Ureter (tissue), 1 donor: ENCODE results near the gene ALDH1L2. TPM values are rescaled to one million over a fixed set of nuclear protein-coding genes. Genes with fewer than 3 reads are reported as not detected.

Experiments
- DNase-seq: peaks from one replicate; pipeline ENCODE4 v3.0.0-alpha.2; 2020; ENCODE audit warnings: low spot score
- total RNA-seq: library from RNA; stranded (reverse); gene quantifications from one replicate; pipeline ENCODE4 v1.2.4, GENCODE V29; 2023
- donor health status: DM: yes; HTN: yes; CAD: no.

The ALDH1L2 gene
- total RNA-seq, 1 donor from 2014 or later = 19.1 TPM

- peak; percentile 69 for DNase-seq
These were observed 630 bp downstream of the ALDH1L2 start for GRCh38 chr12:105083551-105084105.

DNA sequence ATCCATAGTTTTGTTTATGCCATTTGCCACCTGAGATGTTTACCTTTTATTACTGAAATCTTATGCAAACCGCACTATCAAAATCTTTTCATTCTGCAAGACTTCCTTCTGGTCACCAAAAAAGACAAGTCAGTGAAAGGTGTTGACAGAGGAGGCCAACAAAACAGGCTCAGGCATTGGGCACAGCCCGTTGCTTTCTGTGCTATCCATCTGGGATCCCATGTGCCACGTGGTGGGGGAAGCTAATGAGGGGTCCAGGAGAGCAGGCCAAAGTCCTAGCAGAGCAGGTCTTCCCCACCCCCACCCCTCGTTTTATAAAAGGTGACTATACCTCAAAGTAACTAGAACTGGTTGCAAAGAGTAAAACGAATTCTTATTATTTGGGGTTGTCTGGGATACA lies 1.2 kb downstream of the ALDH1L2 start:
- no peak for DNase-seq

- no peak for DNase-seq
These were observed 5.3 kb downstream of the ALDH1L2 start for GRCh38 chr12:105078712-105079570.

- no peak for DNase-seq
These were observed 6.8 kb downstream of the ALDH1L2 start for GRCh38 chr12:105077435-105077834.

DNA sequence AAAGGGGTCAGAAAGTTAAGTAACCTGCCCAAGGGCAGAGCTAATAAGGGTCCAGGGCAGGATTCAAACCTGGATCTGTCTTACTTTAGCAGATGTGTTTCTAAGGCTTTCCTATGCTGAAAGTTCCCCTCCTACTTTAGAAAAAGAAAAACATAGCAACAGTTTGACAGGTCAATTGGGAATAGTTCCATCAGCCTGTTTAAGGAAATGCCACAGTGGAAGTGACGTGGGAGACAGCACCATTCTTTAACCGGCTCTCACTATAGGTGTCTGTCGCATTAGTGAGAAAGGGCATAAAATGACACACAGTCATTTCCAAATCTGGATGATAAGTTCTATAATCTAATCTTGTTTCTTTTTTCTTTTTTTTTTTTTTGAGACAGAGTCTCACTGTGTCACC lies 7.3 kb downstream of the ALDH1L2 start:
- DNase-seq = no peak

- DNase-seq = no peak
These were observed 8.2 kb downstream of the ALDH1L2 start for GRCh38 chr12:105076098-105076497.

GRCh38 chr12:105072888-105073488 lies 11.3 kb downstream of the ALDH1L2 start:
- DNase-seq = no peak

DNA sequence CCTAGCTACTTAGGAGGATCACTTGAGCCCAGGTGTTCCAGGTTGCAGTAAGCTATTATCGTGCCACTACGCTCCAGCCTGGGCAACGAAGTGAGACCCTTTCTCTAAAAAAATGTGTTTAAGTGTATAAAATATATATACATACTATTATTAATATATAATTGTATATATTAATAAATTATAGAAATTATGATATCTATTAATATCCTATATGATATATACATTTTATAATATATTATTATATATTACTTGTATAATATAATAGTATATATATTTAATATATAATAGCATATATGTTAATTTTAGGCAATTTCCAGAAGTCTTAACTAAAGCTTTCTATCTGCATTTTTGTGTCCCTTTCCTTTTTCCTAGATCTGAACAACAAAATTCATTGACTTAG lies 12.3 kb downstream of the ALDH1L2 start:
- no peak for DNase-seq

- no peak for DNase-seq
These were observed 14.1 kb downstream of the ALDH1L2 start for GRCh38 chr12:105069936-105070702.

DNA sequence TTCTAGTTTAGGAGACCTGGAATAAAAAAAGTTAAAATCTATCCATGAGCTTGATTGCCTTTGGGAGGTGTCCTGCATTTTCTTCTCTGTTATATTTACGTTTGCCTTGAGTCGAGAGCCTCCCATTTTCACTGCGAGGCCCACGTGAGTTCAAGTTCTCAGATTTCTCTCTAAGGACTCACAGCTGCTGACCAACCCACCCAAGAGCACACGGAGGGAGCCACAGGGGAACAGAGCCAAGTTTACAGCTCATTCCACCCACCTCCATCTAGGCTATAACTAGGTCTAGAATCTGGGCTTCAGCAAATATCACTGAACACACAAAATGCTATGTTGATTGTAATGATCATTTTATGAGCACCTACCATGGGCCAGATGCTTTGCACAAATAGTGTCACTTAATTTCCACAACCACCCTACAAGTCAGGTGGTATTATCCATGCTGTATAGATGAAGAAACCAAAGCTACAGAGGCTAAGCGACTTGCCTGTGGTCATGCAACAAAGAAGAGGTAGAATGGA lies 16.7 kb downstream of the ALDH1L2 start:
- DNase-seq = no peak

DNA sequence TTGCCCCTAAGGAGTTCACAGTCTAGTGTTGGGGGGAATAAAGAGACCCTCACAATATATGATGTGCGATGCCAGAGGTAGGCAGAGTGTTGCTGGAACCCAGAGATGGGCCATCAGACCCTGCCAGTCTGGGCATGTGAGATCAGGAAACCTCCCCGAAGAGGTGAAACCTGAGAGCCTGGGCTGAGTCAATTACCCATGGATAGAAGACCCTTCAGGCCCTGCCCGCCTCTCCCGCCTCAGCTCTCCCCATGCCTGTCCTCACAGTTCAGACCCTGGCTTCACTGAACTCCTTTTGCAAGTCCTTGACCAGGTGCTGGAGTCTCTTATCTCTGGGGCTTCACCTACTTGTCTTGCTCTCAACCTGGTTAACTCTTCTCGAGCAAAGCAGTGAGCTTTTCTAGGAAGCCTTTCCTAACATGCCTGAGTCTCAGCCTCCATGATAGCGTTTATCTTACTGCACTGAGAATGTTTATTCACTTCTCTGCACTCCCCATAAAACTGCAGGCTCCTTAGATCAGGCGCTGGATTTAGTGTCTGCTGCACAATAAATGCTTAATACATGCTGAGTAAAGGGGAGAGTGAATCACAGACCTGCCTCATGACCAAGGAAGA lies 19.6 kb downstream of the ALDH1L2 start:
- no peak for DNase-seq

GRCh38 chr12:105060715-105061378 lies 23.4 kb downstream of the ALDH1L2 start:
- no peak for DNase-seq

GRCh38 chr12:105057174-105057573 lies 27.1 kb downstream of the ALDH1L2 start:
- DNase-seq = no peak

GRCh38 chr12:105053116-105053572 lies 31.1 kb downstream of the ALDH1L2 start:
- peak; percentile 78 for DNase-seq

DNA sequence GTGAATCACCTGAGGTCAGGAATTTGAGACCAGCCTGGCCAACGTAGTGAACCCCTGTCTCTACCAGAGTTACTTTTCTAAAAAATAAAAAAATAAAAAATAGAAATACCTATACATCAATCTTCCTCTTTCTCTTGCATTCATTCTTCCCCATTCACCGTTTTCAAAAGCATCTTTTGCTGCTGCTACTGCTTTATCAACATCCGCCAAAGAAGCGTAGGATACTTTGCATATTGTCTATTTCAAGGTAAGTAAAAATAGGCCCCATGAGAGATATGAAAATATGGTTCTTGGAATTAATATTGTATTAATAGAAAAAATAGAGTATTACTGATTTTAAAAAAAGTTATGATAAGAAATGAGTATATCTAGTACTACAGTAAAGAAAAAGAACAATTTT lies 32.3 kb downstream of the ALDH1L2 start:
- DNase-seq = no peak

DNA sequence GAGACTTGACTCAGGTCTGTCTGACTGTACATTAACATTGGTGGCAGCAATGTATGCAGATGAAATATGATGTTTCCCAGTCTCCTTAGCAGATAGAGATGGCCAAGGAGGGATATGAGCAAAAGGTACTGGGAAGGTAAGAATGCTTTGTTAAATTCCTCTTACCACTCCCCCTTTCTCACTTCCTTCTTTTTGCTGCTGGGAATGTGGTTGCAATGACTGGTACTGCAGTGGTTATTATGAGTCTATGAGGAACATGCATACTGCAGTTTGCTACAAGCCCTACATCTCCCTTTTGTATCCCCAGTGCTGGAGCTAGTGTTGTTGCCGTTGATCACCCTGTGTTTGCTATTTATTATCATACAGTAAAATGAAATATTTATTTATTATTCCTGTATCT lies 35.9 kb downstream of the ALDH1L2 start:
- no peak for DNase-seq

DNA sequence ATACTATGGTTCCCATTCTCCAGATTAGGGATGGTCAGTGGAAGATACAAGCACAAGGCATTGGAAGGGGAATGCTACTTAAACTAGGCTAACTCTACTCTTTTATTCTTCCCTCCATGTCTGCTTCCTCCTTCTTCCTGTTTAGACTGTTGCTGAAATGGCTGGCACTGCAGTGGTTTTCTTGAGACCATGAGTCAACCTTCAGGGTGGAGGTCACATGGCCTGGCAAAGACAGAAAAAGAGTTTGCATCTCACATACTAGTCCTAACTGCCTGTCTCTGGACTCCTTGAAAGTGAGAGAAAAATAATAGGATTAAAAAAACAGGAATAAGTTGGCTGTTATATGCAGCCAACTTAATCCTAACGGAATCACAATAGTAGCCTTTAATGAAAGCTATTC lies 37.0 kb downstream of the ALDH1L2 start:
- no peak for DNase-seq

DNA sequence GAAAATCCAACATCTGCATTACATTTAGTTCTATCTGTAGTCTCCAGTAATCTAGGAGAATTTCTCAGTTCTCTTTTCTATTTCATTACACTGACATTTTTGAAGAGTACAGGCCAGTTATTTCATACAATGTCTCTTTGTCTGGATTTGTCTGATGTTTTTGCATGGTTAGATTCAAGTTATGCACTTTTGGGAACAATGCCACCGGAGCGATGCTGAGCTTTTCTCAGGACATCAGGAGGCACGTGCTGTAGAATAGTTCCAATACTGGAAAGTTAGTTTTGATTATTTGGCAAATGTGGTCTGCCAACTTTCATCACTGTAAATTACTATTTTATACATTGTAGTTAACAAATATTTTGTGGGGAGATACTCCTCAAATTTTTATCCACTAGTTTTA lies 43.1 kb downstream of the ALDH1L2 start:
- DNase-seq = no peak

- DNase-seq = no peak
These were observed 43.8 kb downstream of the ALDH1L2 start for GRCh38 chr12:105040476-105040875.

GRCh38 chr12:105036937-105037649 lies 47.2 kb downstream of the ALDH1L2 start:
- DNase-seq = no peak
